Effector CD4-positive, alpha-beta T cell (primary cell): ENCODE measurements around the gene ZNF343.

Source experiments
- DNase-seq: peaks from one replicate; pipeline ENCODE4 v3.0.0-alpha.2; 2020

The ZNF343 gene

GRCh38 chr20:2470423-2471193 is 38.1 kb downstream of the ZNF343 start, which contains the start of gene SNRPB:
Gene SNRPB, minus strand, starts transcription at chr20:2470789. Its CDS starts 99 bp downstream, at chr20:2470690.
- peak; percentile 93 for DNase-seq

DNA sequence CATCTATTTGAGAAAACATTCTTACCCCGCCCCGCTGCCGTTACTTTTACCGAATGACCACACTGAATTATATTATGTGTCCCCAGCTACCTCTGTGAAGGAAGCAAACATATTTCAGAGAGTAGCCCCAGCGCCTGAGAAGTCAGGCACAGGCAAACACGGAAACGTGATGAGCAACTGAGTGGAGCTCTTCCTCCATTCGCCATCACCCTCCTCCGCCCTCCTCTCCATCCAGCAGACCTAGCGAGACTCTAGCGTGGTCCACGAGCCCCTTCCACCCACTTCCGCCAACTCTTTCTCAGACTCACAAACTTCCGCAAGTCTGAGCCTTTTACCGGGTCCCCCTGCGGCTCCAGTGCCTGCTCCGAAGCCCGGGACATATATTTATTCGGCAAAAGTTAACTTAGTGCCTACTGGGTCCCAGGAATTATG is 38.7 kb downstream of the ZNF343 start:
- peak; percentile 48 for DNase-seq

GRCh38 chr20:2468581-2469407 is 39.9 kb downstream of the ZNF343 start:
- no peak for DNase-seq

DNA sequence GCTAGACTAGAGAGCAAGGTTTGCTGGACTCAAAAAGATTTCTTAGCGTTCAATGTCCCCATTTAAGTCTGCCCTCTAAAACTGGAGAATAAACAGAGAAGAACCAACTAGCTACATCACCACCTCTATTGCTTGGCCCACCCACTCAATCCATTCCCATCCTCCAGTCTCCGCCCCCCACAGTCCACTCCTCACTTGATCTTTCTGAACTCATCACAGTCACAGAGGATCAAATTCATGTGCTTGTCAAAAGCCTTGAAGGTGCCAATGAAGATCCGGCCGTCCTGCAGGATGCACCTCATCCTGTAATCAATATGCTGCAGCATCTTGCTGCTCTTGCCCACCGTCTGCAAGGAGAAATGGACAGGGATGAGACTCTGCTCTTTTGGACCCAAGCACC is 41.3 kb downstream of the ZNF343 start:
- no peak for DNase-seq

DNA sequence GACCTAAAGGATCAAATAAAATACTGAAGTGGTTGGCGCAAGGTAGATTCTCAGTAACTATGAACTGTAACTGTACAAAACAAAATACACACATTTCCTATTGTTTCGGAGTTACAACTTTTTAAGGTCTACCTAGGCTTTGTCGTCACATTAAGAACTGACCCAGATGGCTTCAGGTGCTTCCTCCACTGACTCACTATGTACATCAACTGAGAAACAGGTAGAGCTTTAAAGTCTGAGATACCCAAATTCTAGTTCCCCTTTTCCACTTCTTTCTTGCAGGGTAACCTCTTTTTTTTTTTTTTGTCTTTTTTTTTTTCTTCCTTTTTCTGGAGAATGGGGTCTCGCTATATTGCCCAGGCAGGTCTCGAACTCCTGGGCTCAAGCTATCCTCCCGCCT is 43.6 kb downstream of the ZNF343 start:
- no peak for DNase-seq

DNA sequence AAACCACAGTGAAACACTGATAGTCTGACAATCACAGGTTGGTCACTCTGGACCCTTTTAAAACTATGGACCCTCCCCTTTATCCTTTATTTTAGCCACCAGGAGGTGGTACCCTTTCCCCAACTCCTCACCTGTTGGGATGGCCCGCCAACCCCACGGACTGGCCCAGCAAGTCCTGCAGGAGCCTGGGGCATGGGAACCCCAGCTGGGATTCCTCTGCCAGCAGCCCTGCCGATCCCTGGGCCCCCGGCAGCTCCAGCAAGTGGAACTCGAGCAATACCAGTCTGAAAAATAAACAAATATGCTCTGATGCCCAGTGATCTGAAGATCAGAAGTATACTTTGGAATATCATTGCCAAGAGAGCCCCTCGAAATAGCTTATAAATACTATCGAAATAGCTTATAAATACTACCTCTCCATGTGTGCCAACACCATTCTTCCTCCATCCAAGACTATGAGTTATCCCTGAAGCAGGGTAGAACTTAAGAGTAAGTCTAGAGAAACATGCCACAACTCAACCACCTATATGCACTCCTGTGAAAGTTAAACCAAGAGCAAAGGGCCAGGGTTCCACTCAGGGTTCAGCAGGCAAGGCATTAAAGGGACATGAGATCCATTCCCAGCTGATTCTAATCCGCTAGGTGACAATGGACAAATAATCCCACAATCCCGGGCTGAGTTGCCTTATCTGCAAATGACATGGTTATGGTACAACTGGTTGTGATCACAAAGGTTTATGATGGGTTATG is 44.9 kb downstream of the ZNF343 start:
- DNase-seq: no peak

DNA sequence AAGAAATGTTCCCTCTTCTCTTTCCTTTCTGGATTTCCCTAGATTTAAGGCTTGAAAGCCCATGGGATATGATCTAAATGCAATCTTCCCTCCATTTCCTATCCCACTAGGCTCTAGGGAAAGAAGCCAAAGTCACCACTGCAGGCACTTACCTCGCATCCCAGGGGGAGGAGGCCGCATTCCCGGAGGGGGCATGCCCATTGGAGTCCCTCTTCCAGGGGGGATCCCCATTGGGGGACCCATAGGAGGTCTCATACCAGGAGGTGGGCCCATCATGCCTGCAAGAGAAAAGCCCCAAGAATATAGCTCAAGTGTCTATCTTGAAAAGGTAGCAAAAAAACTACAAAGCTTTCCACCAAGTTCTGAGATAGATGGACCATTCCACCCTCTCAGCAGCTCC is 46.2 kb downstream of the ZNF343 start:
- no peak for DNase-seq

DNA sequence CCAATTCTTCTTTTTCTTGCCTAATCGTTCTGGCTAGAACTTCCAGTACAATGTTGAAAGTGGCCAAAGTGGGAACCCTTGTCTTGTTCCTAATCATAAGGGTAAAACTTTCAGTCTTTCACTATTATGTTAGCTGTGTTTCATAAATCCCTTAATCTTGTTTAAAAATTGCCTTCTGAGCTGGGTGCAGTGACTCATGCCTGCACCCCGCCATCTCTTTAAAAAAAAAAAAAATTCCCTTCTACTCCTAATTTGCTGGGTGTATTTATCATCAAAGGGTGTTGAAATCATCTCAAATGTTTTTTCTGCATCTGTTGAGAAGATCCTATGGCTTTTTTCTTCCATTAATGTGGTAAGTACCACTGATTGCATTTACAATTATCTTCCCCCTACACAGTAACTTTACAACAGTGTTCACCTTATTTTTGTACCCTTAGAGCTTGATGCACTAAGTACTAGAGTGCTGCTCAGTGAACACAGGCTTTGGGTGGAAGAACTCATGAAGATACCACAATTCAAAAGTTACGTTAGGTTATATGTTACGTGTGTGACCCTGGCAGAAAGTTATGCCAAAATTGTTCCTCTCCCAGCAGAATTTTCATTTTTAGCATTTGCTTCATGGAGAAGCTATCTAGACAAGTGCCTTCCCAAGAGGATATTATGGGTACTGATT is 47.8 kb downstream of the ZNF343 start:
- no peak for DNase-seq

DNA sequence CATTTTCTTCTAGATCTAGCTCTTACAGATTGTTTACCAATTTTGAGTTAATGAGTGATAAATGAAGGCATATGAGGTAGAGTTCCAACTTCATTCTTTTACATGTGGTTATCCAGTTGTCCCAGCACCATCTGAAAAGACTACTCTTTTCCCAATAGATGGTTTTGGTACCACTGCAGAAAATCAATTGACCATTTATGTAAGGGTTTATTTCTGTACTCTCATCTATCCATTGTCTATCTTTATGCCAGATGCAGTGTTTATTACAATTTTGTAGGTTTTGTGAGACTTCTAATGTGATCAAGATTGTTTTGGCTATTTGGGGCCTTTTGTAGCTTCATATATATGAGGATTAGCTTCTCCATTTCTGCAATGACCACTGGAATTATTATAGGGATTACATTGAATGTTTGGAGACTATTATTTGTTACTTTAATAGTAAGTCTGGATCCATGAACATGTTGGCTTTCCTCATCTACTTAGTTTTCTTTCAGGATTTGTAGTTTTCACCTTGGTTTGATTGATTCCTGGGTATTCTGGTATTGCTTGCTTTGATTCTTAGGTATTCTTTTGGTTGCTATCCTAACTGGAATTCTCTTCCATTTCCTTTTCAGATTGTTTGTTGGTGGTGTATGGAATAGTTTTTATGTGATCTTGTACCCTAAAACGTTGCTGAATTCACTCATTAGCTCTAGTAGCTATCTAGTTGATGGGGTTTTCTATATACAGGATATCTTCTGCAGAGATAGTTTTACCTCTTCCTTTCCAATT is 48.5 kb downstream of the ZNF343 start:
- no peak for DNase-seq

- no peak for DNase-seq
These were observed 49.7 kb downstream of the ZNF343 start for GRCh38 chr20:2458919-2459499.

GRCh38 chr20:2455771-2456497 is 52.8 kb downstream of the ZNF343 start:
- DNase-seq: no peak

GRCh38 chr20:2453792-2454191 is 54.9 kb downstream of the ZNF343 start:
- no peak for DNase-seq

GRCh38 chr20:2451939-2452732 is 56.6 kb downstream of the ZNF343 start:
- peak; percentile 42 for DNase-seq

DNA sequence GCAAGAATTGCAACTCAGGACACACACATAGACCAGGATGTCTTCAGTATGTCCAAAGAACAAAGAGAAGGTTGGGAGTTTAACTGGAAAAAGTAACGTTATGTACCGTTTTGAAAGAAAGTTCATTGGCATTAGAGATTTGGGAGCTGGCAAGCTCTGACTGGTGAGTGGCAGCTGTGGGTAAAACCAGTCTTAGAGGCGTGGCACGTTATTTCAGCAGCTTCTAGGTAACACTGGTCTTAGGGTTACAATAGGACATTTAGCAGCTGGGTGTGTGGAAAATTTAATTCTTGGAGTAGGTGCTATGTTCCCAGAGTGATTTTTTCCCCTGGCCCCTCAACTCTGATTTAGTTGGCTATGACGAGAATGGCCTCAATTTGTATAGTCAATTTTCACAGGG is 57.3 kb downstream of the ZNF343 start:
- no peak for DNase-seq

- no peak for DNase-seq
These were observed 59.3 kb downstream of the ZNF343 start for GRCh38 chr20:2449386-2449785.

- DNase-seq: no peak
These were observed 61.9 kb downstream of the ZNF343 start for GRCh38 chr20:2446845-2447244.
